Skeletal muscle tissue (tissue), 5 donors: ENCODE results near the gene CKS2. TPM values are rescaled to one million over a fixed set of nuclear protein-coding genes. Genes with fewer than 3 reads are reported as not detected.

Experiments
- H3K27ac ChIP-seq: one replicate; pipeline ENCODE4 v1.7.0; 2013; ENCODE audit warnings: mild to moderate bottlenecking, low read depth, low read length, inconsistent platforms
- H3K27me3 ChIP-seq, 3 donors: one replicate each; pipeline ENCODE4 v1.7.0; 2013; ENCODE audit warnings: low read length in 3 of 3; ENCODE audit not compliant: control insufficient read depth in 3 of 3, insufficient read depth in 3 of 3
- H3K36me3 ChIP-seq, 3 donors: one replicate each; pipeline ENCODE4 v1.7.0; 2013; ENCODE audit warnings: low read length in 3 of 3; ENCODE audit not compliant: control insufficient read depth in 3 of 3, insufficient read depth in 3 of 3
- H3K4me1 ChIP-seq, 3 donors: one replicate each; pipeline ENCODE4 v1.7.0; 2013; ENCODE audit warnings: low read length in 3 of 3, mild to moderate bottlenecking in 3 of 3; ENCODE audit not compliant: control insufficient read depth in 3 of 3, insufficient read depth in 3 of 3
- H3K4me3 ChIP-seq, 3 donors: one replicate each; pipeline ENCODE4 v1.7.0; 2013; ENCODE audit warnings: low read length in 3 of 3
- H3K9ac ChIP-seq, 3 donors: one replicate each; pipeline ENCODE4 v1.7.0; 2013; ENCODE audit warnings: low read length in 3 of 3, mild to moderate bottlenecking in 3 of 3, moderate library complexity in 2 of 3, low read depth in 1 of 3
- H3K9me3 ChIP-seq, 3 donors: one replicate each; pipeline ENCODE4 v1.7.0; 2013; ENCODE audit warnings: low read length in 3 of 3; ENCODE audit not compliant: control insufficient read depth in 3 of 3
- small RNA-seq: library from RNA; depleted of rRNA; stranded (forward); fragments of <200 nt; gene quantifications from one replicate; pipeline ENCODE3, GENCODE V24; 2014
- total RNA-seq: library from RNA; depleted of rRNA; stranded (reverse); fragments of >200 nt; gene quantifications from one replicate; pipeline ENCODE4 v1.2.3, GENCODE V29; 2014
- donor health status: Osteomylitis.

Gene CKS2
- total RNA-seq, 1 donor from 2014 or later, result 25.6 TPM

- Histone ChIP-seq H3K27ac (no peak overlapping the region), H3K36me3 (peaks cover 42 to 44% (median 44%) of the 10 kb centered on the region in 3 donors), H3K9me3 (no peaks in the 10 kb centered on the region), H3K4me1 (peaks cover 18 to 39% (median 30%) of the 10 kb centered on the region in 3 donors), H3K27me3 (no peaks in the 10 kb centered on the region), H3K4me3 (no peak overlapping the region), H3K9ac (no peak overlapping the region)
Measured at GRCh38 chr9:89361816-89362646, 51.0 kb downstream of the CKS2 start.

GRCh38 chr9:89362647-89363310 lies 51.8 kb downstream of the CKS2 start:
- Histone ChIP-seq H3K4me3 (no peak overlapping the region), H3K9ac (no peak overlapping the region), H3K4me1 (peaks cover 18 to 38% (median 29%) of the 10 kb centered on the region in 3 donors), H3K27ac (no peak overlapping the region), H3K36me3 (peaks cover 34 to 37% (median 36%) of the 10 kb centered on the region in 3 donors), H3K27me3 (no peaks in the 10 kb centered on the region), H3K9me3 (no peaks in the 10 kb centered on the region)

- H3K9ac ChIP-seq, result no peak overlapping the region
- no peak overlapping the region for H3K27ac ChIP-seq
- no peak overlapping the region for H3K4me3 ChIP-seq
- peaks cover 29 to 33% (median 32%) of the 10 kb centered on the region in 3 donors for H3K36me3 ChIP-seq
- H3K9me3 ChIP-seq, result no peaks in the 10 kb centered on the region
- peaks cover 14 to 33% (median 24%) of the 10 kb centered on the region in 3 donors for H3K4me1 ChIP-seq
- H3K27me3 ChIP-seq, result no peaks in the 10 kb centered on the region
Measured at GRCh38 chr9:89363311-89363670, 52.3 kb downstream of the CKS2 start.

GRCh38 chr9:89363921-89364665 lies 53.1 kb downstream of the CKS2 start:
- no peak overlapping the region for H3K4me3 ChIP-seq
- peaks cover 27 to 30% (median 27%) of the 10 kb centered on the region in 3 donors for H3K36me3 ChIP-seq
- no peaks in the 10 kb centered on the region for H3K9me3 ChIP-seq
- no peak overlapping the region for H3K27ac ChIP-seq
- H3K4me1 ChIP-seq, result peaks cover 7 to 25% (median 17%) of the 10 kb centered on the region in 3 donors
- H3K9ac ChIP-seq, result no peak overlapping the region
- no peaks in the 10 kb centered on the region for H3K27me3 ChIP-seq

GRCh38 chr9:89364666-89365531 lies 53.9 kb downstream of the CKS2 start:
- H3K27me3 ChIP-seq, result no peaks in the 10 kb centered on the region

GRCh38 chr9:89365532-89365912 lies 54.5 kb downstream of the CKS2 start:
- Histone ChIP-seq H3K36me3 (peaks cover 21 to 29% (median 29%) of the 10 kb centered on the region in 3 donors), H3K27ac (no peak overlapping the region), H3K9ac (no peak overlapping the region), H3K4me1 (peaks cover 0 to 13% (median 4%) of the 10 kb centered on the region in 3 donors), H3K4me3 (no peak overlapping the region), H3K9me3 (no peaks in the 10 kb centered on the region), H3K27me3 (no peaks in the 10 kb centered on the region)

More at GRCh38 chr9:89364666-89365531, 53.9 kb downstream of the CKS2 start:
- peaks cover 26 to 27% (median 27%) of the 10 kb centered on the region in 3 donors for H3K36me3 ChIP-seq
- H3K9ac ChIP-seq, result no peak overlapping the region
- H3K27ac ChIP-seq, result no peak overlapping the region
- H3K4me1 ChIP-seq, result peaks cover 3 to 19% (median 11%) of the 10 kb centered on the region in 3 donors
- H3K9me3 ChIP-seq, result no peaks in the 10 kb centered on the region
- no peak overlapping the region for H3K4me3 ChIP-seq

Small RNAs within 50 kb of the gene (small RNA-seq; reads per million reads assigned to genes)
- gene MIR3153, result not detected

Other genes starting within 250 kb of the CKS2 start
- gene SHC3, start 132.4 kb upstream of the CKS2 start, total RNA-seq, result 0.52 TPM
- gene SECISBP2, start 7.3 kb downstream of the CKS2 start, total RNA-seq, result 42.8 TPM
- gene SEMA4D, start 186.9 kb downstream of the CKS2 start, total RNA-seq, result 14.6 TPM